Ishikawa (cell line): ENCODE measurements around the gene EXOC4.

Source experiments
- CEBPB ChIP-seq: IDR thresholded peaks from 2 replicates; pipeline ENCODE4 v1.6.1; 2012
- CREB1 ChIP-seq: IDR thresholded peaks from 2 replicates; pipeline ENCODE4 v1.6.1; 2012; ENCODE audit warnings: low read depth
- EGR1 ChIP-seq: IDR thresholded peaks from 2 replicates; pipeline ENCODE4 v1.6.1; 2012
- EP300 ChIP-seq: IDR thresholded peaks from 2 replicates; pipeline ENCODE4 v1.6.1; 2012; ENCODE audit warnings: borderline replicate concordance
- FOXM1 ChIP-seq: IDR thresholded peaks from 2 replicates; pipeline ENCODE4 v1.6.1; 2012; ENCODE audit warnings: low read depth, borderline replicate concordance
- MAX ChIP-seq: IDR thresholded peaks from 2 replicates; pipeline ENCODE4 v1.6.1; 2012
- NFIC ChIP-seq: IDR thresholded peaks from 2 replicates; pipeline ENCODE4 v1.6.1; 2012
- RAD21 ChIP-seq: IDR thresholded peaks from 2 replicates; pipeline ENCODE4 v1.6.1; 2012; ENCODE audit warnings: low read depth
- REST ChIP-seq: IDR thresholded peaks from 2 replicates; pipeline ENCODE4 v1.6.1; 2012; ENCODE audit warnings: low read depth, mild to moderate bottlenecking
- TAF1 ChIP-seq: IDR thresholded peaks from 2 replicates; pipeline ENCODE4 v1.6.1; 2012; ENCODE audit warnings: low read depth, mild to moderate bottlenecking
- TCF12 ChIP-seq: IDR thresholded peaks from 2 replicates; pipeline ENCODE4 v1.6.1; 2012; ENCODE audit warnings: low read depth
- TEAD4 ChIP-seq: IDR thresholded peaks from 2 replicates; pipeline ENCODE4 v1.6.1; 2012
- USF1 ChIP-seq: IDR thresholded peaks from 2 replicates; pipeline ENCODE4 v1.6.1; 2012
- YY1 ChIP-seq: IDR thresholded peaks from 2 replicates; pipeline ENCODE4 v1.6.1; 2012; ENCODE audit warnings: low read depth
- ZBTB7A ChIP-seq: IDR thresholded peaks from 2 replicates; pipeline ENCODE4 v1.6.1; 2012; ENCODE audit warnings: low read depth

EXOC4 gene

GRCh38 chr7:134004829-134005505, 752.1 kb downstream of the EXOC4 start:
- TF ChIP-seq CREB1 (no peak), YY1 (no peak), TCF12 (no peak), ZBTB7A (no peak), FOXM1 (no peak), RAD21 (no peak), NFIC (no peak), TEAD4 (no peak), CEBPB (no peak), REST (no peak), MAX (no peak), TAF1 (no peak), EP300 (no peak)

- no peak for TF ChIP-seq EGR1
- no peak for TF ChIP-seq NFIC
- no peak for TF ChIP-seq CEBPB
- no peak for TF ChIP-seq EP300
- no peak for TF ChIP-seq TEAD4
- TF ChIP-seq FOXM1: no peak
- TF ChIP-seq RAD21: no peak
- TF ChIP-seq CREB1: no peak
- no peak for TF ChIP-seq TAF1
- no peak for TF ChIP-seq USF1
- no peak for TF ChIP-seq ZBTB7A
- no peak for TF ChIP-seq YY1
- TF ChIP-seq TCF12: no peak
- no peak for TF ChIP-seq MAX
- no peak for TF ChIP-seq REST
These were observed 756.6 kb downstream of the EXOC4 start for GRCh38 chr7:134009314-134010110.

- TF ChIP-seq NFIC (no peak), ZBTB7A (no peak), REST (no peak)
These were observed 760.4 kb downstream of the EXOC4 start for GRCh38 chr7:134013249-134013648.

GRCh38 chr7:134014935-134015334, 762.1 kb downstream of the EXOC4 start:
- TF ChIP-seq MAX: no peak
- TF ChIP-seq REST: no peak
- no peak for TF ChIP-seq CREB1
- no peak for TF ChIP-seq NFIC
- TF ChIP-seq EP300: no peak
- TF ChIP-seq FOXM1: no peak
- TF ChIP-seq USF1: no peak
- no peak for TF ChIP-seq EGR1
- TF ChIP-seq YY1: no peak
- no peak for TF ChIP-seq CEBPB
- no peak for TF ChIP-seq TCF12
- no peak for TF ChIP-seq TAF1
- TF ChIP-seq RAD21: no peak
- TF ChIP-seq ZBTB7A: no peak
- TF ChIP-seq TEAD4: no peak
